GM21619 (cell line): Measurements from ENCODE around the gene USP11.
"Not testable (repeated sequence)": the region's sequence is repeated elsewhere in the genome, so short reads cannot be mapped to it uniquely, and the experiment has no call there.

ENCODE experiments used
- ATAC-seq: cut with Tn5 transposase; IDR thresholded peaks from one replicate; pipeline ENCODE4 v1.9.1; 2021; ENCODE audit not compliant: unreplicated experiment

The USP11 gene

DNA sequence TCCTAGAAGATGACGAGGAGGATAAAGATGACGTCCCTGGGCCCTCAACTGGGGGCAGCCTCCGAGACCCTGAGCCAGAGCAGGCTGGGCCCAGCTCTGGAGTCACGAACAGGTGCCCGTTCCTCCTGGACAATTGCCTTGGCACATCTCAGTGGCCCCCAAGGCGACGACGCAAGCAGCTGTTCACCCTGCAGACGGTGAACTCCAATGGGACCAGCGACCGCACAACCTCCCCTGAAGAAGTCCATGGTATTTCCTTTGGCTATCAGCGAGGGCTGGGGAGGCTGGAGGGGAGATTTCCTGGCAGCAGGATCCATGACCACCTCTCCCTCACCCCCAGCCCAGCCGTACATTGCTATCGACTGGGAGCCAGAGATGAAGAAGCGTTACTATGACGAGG lies 11.9 kb downstream of the USP11 start:
- ATAC-seq, result no peak

DNA sequence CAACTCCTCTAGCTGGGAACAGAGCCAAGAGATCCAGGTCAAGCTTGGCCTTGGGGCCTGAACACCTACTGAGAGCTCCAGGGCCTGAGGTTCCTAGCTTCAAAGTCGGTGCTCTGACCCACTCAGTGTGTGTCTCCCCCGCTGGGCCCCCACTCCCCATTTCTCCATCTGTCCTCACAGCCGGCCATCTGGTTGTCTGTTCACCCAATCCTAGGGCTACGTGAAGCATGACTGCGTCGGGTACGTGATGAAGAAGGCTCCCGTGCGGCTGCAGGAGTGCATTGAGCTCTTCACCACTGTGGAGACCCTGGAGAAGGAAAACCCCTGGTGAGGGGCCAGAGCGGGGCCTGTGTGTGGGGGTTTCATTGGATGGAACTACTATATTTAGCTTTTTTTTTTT lies 12.3 kb downstream of the USP11 start:
- ATAC-seq, result no peak

DNA sequence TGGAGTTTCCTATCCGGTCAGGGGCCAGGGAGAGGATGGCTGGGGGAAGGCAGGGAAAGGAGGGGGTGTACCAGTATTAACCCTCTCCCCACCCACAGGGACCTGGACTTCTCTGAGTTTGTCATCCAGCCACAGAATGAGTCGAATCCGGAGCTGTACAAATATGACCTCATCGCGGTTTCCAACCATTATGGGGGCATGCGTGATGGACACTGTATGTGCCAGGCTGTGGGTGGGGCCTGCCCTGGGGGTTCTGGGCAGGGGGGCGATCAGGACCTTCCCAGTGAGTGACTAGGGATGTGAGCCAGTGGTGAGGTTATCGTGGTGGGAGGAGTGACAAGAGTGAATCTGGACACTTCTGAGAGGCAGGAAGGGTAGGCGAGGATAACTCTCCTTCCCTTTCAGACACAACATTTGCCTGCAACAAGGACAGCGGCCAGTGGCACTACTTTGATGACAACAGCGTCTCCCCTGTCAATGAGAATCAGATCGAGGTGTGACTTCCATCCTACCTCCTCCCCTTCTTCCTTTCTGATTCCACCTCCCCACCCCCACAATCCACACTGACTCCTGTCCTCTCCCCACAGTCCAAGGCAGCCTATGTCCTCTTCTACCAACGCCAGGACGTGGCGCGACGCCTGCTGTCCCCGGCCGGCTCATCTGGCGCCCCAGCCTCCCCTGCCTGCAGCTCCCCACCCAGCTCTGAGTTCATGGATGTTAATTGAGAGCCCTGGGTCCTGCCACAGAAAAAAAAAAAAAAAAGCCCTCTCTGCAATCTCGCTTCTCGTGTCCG lies 14.6 kb downstream of the USP11 start:
- no peak for ATAC-seq

DNA sequence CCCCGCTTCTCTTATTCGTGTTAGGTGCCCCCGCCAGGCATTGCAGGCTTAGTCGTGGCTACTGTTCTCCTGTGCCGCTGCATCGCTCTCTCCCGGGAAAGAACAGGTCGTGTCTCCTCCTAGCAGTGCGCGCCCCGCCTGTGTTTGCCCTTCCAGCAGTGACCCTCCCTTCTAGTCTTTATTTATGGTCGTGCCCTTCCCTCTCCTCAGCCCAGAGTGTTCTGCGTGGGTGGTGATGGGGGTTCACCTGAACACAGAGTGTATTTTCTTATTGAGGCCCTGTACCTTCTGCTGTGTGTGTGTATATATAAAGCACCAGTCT lies 15.2 kb downstream of the USP11 start:
- ATAC-seq, result no peak

DNA sequence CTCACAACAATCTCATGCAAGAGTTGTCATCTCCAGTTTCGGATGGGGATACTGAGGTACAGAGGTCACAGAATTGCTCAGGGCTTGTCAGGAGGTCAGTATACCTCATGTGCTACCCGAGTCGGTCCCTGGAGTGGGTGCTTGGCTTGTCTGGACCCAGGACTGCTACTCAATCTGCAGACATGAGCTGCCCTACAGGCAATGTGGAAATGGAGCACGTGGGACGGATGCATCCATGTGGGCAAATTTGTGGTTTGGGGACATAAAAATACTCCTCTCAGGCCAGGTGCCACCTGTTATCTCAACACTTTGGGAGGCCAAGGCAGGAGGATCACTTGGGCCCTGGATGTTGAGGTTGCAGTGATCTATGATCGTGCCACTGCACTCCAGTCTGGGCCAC lies 15.8 kb downstream of the USP11 start:
- ATAC-seq, result no peak

DNA sequence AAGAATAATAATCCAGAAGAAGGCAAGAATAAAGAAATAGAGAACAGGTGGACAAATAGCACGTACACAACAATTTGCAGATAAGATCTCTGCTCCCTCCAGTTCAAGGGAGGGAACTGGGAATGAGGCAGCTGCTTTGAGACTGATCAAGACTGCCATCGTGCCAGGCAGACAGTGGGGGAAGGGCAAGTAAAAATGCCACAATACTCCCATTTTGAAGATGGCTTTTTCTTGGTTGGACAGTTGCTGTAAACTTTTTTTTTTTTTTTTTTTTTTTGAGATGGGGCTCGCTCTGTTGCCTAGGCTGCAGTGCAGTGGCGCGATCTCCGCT lies 17.2 kb downstream of the USP11 start:
- ATAC-seq, result no peak

DNA sequence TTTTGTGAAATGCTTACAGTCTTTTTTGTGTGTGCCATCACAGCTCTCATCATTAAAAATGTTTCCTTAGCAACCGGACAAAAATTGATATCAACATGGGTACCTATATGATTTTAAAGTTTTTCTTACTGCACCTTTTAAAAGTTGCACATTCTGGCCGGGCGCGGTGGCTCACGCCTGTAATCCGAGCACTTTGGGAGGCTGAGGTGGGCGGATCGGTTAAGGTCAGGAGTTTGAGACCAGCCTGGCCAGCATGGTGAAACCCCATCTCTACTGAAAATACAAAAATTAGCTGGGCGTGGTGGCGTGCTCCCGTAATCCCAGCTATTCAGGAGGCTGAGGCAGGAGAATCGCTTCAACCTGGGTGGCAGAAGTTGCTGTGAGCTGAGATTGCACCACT lies 24.8 kb downstream of the USP11 start:
- not testable (repeated sequence) for ATAC-seq

DNA sequence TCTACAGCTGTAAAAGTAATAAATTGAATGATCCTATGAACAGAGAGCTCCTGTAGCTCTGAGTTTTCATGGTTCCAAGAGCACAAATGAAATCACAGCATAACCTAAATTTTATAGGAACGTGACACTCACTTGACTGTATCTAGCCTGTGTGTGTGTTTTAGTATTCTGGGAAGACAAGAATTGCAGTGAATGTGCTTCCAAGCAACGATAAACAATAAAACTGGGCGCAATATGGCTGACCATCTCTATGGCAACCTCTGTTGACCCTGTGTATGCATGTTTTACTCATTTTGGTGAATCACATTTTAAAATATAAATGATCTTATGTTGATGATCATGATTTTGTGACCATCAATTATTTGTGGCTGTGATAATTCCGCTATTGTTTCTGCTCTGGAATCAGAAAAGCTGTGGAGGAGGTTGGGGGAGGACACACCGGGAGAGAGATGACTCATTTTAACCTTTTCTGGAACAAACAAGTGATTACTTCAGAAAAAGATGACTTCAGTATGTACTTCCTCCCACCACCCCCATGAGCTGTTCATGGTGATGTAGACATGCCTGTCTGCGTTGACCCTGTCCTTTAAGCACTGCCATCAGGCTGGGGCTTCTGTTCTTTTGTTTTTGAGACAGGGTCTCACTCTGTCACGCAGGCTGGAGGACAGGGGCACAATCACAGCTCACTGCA lies 31.8 kb downstream of the USP11 start:
- ATAC-seq, result no peak

DNA sequence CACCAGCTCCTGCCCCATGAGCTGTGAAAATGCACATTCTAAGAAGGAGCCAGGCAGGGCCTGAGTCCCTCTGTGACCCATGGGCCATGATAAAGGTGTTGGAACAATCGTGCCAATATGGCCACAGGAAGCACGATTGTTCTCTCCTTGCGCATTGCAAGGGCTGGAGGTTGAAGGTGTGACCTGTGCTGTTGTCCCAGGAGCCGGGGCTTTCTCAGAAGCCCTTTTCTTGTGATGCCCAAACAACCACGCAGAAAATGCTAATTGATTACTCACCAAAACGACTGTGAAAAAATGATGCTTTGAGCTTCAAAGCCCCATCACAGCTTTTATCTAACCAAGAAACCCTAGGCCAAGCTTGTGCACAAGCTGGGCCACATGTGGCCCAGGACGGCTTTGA lies 33.8 kb downstream of the USP11 start:
- no peak for ATAC-seq

DNA sequence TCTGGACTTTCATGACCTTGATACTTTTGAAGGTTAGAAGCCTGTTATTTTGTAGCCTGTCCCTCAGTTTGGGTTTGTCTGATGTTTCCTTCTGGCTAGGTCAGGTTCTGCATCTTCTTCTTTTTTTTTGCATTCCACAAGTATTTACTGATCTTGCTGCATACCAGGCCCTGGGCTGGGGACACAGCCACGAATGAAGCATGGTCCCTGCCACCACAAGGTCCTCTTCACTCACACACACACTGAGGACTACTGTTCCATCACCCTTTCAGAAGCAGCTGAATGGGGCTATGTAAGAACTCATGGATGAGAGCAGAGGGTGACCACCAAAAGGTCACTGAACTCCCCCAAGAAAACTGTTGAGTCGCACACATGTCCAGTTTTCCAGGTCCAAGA lies 39.2 kb downstream of the USP11 start:
- ATAC-seq, result no peak

DNA sequence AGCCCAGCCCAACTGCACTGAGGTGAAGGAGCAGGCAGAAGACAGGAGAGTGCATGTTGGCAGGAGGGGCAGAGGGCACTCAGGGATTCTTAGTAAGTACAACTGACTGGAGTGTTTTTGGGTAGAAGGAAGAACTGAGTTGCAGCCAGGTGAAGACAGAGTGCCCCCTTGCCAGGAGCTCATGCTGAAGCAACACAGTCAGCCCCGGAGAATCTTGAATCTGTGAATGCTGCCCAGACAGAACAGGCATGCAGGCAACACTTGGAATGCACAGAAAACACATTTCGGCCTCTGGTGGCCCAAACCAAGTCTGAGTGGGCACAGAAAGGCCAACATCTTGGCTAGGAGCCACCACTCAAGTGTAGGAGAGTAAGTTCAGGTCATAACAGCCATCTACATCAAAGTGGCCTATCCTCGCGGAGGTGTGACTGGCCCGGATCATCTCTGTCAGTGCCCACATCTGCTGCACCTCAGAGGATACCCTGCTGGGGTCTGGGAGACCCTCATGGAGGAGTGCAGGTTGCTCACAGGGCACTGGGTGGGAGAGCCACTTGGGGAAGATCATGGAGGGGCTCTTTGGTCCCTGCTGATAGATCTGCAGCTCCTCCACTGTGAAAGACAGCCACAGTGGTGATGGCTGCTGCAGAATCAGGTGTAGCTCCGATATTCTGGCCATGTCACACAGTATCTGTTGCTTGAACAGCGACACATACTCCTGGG lies 40.4 kb downstream of the USP11 start:
- no peak for ATAC-seq

DNA sequence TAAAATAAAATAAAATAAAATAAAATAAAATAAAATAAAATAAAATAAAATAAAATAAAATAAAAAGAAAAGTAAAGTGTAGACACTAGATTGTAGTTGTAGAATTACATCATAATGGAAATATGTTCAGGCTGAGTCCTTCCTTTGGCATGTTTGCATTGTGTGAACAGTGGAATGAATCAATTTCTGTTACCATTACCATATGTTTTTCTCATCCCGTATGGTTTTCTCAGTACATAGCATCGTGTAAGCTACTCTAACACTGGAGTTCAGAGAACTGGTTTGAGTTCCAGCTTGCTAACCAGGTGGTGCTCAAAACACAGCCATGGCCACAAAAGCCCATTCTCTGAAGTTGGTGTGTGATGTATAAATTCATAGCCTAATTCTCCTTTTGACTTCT lies 45.9 kb downstream of the USP11 start:
- ATAC-seq, result no peak

DNA sequence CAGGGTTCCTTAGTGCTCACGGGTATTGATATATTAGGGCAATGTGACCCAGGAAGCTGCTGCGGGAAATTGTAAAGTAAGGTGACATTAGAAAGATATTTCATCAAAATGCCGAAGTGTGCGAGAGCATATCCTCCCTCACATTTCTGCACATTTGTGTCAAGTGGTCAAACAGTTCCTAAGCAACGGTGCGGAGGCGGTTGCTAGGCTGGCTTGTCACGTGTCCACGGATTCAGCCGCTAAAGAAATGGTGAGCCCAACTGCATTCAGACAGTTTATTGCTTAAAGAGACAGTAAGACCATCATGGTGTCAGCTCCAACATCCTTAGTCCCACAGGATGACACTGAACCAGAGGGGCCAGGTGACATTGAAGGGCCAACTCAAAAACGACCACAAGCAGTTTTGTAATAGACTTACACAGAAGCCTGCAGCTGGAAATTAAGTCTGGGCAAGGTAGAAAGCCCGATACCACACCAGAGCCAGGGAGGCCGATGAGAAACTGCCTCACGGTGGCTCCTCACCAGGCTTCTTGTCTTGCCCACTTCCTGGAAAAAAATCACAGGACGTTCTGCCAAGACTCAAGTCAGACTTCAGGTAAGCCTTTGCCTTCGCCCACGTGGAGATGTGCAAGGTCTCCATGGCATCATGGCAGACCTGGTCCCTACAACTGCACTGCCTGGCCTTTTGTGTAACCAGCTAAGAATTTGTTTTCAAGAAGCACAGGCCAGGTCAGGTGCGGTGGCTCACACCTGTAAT lies 50.4 kb downstream of the USP11 start:
- ATAC-seq, result no peak

DNA sequence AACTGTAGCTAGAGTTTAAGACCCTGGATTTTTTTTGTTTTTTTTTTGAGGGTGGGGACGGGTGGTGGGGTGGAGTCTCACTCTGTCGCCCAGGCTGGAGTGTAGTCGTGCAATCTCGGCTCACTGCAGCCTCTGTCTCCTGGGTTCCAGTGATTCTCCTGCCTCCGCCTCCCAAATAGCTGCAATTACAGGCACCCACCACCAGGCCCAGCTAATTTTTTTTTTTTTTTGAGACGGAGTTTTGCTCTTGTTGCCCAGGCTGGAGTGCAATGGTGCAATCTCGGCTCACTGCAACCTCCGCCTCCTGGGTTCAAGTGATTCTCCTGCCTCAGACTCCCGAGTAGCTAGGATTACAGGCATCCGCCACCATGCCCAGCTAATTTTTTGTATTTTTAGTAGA lies 51.8 kb downstream of the USP11 start:
- not testable (repeated sequence) for ATAC-seq

DNA sequence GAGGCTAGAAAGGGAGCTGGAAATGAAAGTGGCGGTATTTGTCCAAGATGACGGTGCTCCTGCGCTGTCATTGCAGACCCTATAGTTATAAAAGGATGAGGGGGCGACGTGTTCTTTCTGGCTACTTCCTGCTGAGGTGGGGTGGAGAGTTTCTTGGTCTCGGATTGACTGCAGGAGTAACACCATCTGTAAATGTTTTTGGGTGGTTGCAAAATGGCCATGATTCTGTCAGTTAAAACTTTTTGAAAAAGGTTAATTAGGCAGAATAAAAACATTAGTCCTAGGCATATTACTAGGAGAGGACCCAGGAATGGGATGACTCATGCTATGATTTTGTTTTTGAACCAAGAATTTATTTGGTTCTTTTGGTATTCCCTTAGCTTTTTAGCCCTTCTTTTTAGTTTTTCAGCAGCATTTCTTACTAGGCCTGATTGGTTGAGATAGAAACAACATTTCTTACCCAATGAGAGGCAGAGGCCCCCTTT lies 53.1 kb downstream of the USP11 start:
- ATAC-seq, result no peak

DNA sequence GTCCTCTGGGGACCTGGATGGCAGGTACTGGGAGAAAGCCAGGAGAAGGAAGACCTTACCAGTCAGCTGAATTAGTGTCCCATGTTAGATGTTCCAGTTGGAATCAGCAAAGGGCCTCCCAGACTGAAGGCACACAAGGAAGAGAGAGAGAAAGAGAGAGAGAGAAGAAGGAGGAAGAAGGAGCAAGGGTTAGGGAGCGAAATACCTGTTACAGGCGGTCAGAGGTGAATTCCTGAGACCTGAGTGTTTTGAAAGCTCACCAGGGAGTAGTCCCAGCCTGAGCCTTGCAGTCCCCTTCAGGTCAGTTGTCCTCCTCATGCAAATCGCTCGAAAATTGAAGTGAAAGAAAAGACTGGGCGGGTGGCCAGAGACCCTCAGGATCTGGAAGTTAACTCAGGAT lies 60.3 kb downstream of the USP11 start:
- no peak for ATAC-seq

DNA sequence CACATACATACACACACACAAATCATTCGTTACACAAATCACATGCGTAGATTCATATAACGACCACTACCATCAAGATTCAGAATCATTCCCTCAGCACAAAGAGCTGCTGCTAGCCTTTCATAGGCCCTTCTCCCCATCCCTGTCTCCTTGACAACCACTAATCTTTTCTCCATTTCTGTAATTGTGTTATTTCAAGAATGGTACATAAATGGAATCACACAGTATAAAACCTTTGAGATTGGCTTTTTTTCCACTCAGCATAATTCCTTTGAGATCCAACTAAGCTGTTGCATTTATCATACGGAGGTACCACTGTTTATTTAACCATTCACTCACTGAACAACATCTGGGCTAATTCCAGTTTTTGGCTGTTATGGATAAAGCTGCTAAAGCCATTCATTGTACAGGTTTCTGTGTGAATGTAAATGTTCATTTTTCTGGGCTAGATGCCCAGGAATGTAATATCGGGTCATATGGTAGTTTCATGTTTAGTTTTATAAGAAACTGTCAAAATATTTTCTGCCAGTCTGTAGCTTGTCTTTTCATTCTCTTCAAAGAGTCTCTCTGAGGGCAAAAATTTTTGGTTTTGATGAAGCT lies 64.1 kb downstream of the USP11 start:
- no peak for ATAC-seq

DNA sequence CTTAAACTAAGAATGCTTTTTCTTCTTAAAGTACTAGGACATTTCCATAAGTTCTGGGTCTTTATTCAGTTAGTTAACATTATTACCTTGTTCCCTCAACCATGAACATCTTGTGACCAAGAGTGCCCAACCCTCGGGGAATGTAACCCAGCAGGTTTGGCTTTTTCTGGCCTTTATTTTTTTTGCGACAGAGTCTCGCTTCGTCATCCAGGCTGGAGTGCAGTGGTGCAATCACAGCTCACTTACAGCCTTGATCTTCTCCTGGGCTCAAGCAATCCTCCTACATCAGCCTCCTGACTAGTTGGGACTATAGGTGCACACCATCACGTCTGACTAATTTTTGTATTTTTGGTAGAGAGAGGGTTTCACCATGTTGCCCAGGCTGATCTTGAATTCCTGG lies 65.1 kb downstream of the USP11 start:
- ATAC-seq, result no peak
